Astrocyte (in vitro differentiated cells and primary cell): Measurements from ENCODE around the gene TTLL1. TPM values are rescaled to one million over a fixed set of nuclear protein-coding genes. Genes with fewer than 3 reads are reported as not detected.

Source experiments
- DNase-seq: peaks from one replicate; pipeline ENCODE4 v3.0.0-alpha.2; 2010; ENCODE audit warnings: low read depth
- FAIRE-seq: peaks from 2 replicates; lab custom pipeline; 2011; peaks lifted over from hg19 to GRCh38; lab: Jason Lieb, UNC
- H2AFZ ChIP-seq: 2 replicates; pipeline ENCODE4 v1.6.0; 2012; ENCODE audit warnings: low read depth, low read length, inconsistent platforms
- H3K27ac ChIP-seq: 2 replicates; pipeline ENCODE4 v1.5.1; 2011; ENCODE audit warnings: low read depth, low read length, inconsistent platforms
- H3K27me3 ChIP-seq: 2 replicates; pipeline ENCODE4 v1.6.0; 2011; ENCODE audit warnings: low read length, inconsistent platforms; ENCODE audit not compliant: insufficient read depth
- H3K36me3 ChIP-seq: 2 replicates; pipeline ENCODE4 v1.5.1; 2011; ENCODE audit warnings: low read length, inconsistent platforms; ENCODE audit not compliant: insufficient read depth
- H3K4me1 ChIP-seq: 2 replicates; pipeline ENCODE4 v1.5.1; 2011; ENCODE audit warnings: low read length, inconsistent platforms; ENCODE audit not compliant: insufficient read depth
- H3K4me2 ChIP-seq: 2 replicates; pipeline ENCODE4 v1.6.0; 2012; ENCODE audit warnings: low read length, inconsistent platforms
- H3K4me3 ChIP-seq: 2 replicates; pipeline ENCODE4 v1.5.1; 2011; ENCODE audit warnings: low read depth, mild to moderate bottlenecking, low read length, inconsistent platforms; ENCODE audit not compliant: insufficient read depth
- H3K79me2 ChIP-seq: 2 replicates; pipeline ENCODE4 v1.6.0; 2012; ENCODE audit warnings: mild to moderate bottlenecking, low read length, inconsistent platforms; ENCODE audit not compliant: insufficient read depth
- H3K9ac ChIP-seq: 2 replicates; pipeline ENCODE4 v1.6.0; 2012; ENCODE audit warnings: mild to moderate bottlenecking, low read length, inconsistent platforms
- H3K9me3 ChIP-seq: 2 replicates; pipeline ENCODE4 v1.5.1; 2012; ENCODE audit warnings: low read depth, mild to moderate bottlenecking, low read length, inconsistent platforms; ENCODE audit not compliant: insufficient read depth
- H4K20me1 ChIP-seq: 2 replicates; pipeline ENCODE4 v1.6.0; 2012; ENCODE audit warnings: low read length, inconsistent platforms; ENCODE audit not compliant: insufficient read depth
- H3K27ac Mint-ChIP-seq: one replicate; pipeline ENCODE4 v1.8.0; 2021; ENCODE audit warnings: mild to moderate bottlenecking, mixed read lengths; ENCODE audit not compliant: unreplicated experiment
- H3K27me3 Mint-ChIP-seq: one replicate; pipeline ENCODE4 v1.8.0; 2021; ENCODE audit warnings: low read depth, mixed read lengths; ENCODE audit not compliant: unreplicated experiment
- H3K36me3 Mint-ChIP-seq: one replicate; pipeline ENCODE4 v1.8.0; 2021; ENCODE audit warnings: low read depth, mixed read lengths; ENCODE audit not compliant: unreplicated experiment
- H3K4me1 Mint-ChIP-seq: one replicate; pipeline ENCODE4 v1.8.0; 2021; ENCODE audit warnings: low read depth, mixed read lengths; ENCODE audit not compliant: unreplicated experiment
- H3K4me3 Mint-ChIP-seq: one replicate; pipeline ENCODE4 v1.8.0; 2021; ENCODE audit warnings: mild to moderate bottlenecking, moderate library complexity, mixed read lengths; ENCODE audit not compliant: unreplicated experiment
- H3K9me3 Mint-ChIP-seq: one replicate; pipeline ENCODE4 v1.8.0; 2021; ENCODE audit warnings: mild to moderate bottlenecking, mixed read lengths; ENCODE audit not compliant: unreplicated experiment
- EZH2 ChIP-seq: IDR thresholded peaks from 2 replicates; pipeline ENCODE4 v1.6.1; 2012; ENCODE audit warnings: mild to moderate bottlenecking, low read length, inconsistent platforms; ENCODE audit not compliant: insufficient read depth
- total RNA-seq: library from RNA; stranded (reverse); gene quantifications from 2 replicates; pipeline ENCODE4 v1.2.1, GENCODE V29; 2021
- TF ChIP-seq, protein P1 (sequence below): IDR thresholded peaks from 2 replicates; pipeline ENCODE4 v1.5.1; 2011; ENCODE audit warnings: low read depth, mild to moderate bottlenecking, inconsistent platforms, low read length, moderate library complexity; ENCODE audit not compliant: insufficient read depth

Gene TTLL1
- total RNA-seq, 1 donor from 2014 or later = 10.7 TPM

DNA sequence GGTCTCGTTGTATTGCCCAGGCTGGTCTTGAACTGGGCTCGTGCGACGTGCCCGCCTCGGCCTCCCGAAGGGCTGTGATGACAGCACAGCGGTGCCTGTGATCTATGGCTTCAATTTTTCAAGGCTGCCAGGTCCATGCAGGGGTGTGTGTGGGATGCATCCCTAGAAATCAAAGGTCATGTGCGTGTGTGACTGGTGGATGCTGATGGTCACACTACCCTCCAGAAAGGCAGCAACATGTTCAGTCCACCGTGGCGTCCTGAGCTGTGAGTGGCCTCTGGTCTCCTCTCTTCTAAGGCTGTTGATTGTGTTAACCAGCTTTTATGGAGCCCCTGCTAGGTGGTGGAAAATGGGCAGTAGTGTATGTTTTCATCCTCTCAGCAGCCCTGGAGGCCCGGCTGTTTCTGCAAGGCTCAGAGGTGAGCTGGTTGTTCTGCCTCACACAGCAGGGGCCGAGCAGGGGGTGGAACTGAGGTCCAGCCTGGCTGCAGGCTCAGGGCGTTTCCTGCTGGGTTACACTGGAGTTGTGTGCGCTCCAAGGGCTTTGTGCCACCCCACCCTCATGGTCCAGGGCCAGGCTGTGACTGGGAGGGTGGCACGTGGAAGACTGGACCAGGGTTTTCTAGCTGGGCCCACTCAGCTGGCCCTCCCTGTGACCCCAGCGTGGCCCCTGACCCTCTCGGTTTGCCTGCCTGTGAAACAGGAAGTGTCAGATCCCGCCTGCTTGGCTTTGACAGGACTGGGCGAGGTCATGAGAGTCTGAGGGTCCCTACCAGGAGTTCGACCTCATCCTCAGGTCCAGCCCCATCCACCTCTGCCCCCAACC is 29.0 kb upstream of the TTLL1 start:
- peaks cover 37% of the 10 kb centered on the region for H3K27me3 Mint-ChIP-seq
- TF ChIP-seq EZH2 = no peak
- TF ChIP-seq, protein P1, sequence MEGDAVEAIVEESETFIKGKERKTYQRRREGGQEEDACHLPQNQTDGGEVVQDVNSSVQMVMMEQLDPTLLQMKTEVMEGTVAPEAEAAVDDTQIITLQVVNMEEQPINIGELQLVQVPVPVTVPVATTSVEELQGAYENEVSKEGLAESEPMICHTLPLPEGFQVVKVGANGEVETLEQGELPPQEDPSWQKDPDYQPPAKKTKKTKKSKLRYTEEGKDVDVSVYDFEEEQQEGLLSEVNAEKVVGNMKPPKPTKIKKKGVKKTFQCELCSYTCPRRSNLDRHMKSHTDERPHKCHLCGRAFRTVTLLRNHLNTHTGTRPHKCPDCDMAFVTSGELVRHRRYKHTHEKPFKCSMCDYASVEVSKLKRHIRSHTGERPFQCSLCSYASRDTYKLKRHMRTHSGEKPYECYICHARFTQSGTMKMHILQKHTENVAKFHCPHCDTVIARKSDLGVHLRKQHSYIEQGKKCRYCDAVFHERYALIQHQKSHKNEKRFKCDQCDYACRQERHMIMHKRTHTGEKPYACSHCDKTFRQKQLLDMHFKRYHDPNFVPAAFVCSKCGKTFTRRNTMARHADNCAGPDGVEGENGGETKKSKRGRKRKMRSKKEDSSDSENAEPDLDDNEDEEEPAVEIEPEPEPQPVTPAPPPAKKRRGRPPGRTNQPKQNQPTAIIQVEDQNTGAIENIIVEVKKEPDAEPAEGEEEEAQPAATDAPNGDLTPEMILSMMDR = no peak

GRCh38 chr22:43116932-43117331 is 27.7 kb upstream of the TTLL1 start:
- H3K4me3 Mint-ChIP-seq = no peak overlapping the region
- TF ChIP-seq, protein P1 = no peak
- TF ChIP-seq EZH2 = no peak
- H3K9me3 Mint-ChIP-seq = peaks cover 5% of the 10 kb centered on the region
- no peaks in the 10 kb centered on the region for H3K79me2 ChIP-seq
- no peak overlapping the region for H3K27ac ChIP-seq
- H4K20me1 ChIP-seq = no peaks in the 10 kb centered on the region
- no peaks in the 10 kb centered on the region for H3K4me1 ChIP-seq
- H3K27me3 Mint-ChIP-seq = peaks cover 35% of the 10 kb centered on the region
- no peak overlapping the region for H3K27ac Mint-ChIP-seq
- no peaks in the 10 kb centered on the region for H3K36me3 ChIP-seq
- peaks cover 13% of the 10 kb centered on the region for H3K27me3 ChIP-seq
- H3K4me3 ChIP-seq = no peak overlapping the region
- DNase-seq (no peak), FAIRE-seq (no peak)
- no peaks in the 10 kb centered on the region for H3K4me1 Mint-ChIP-seq
- H3K36me3 Mint-ChIP-seq = no peaks in the 10 kb centered on the region
- H3K4me2 ChIP-seq = no peak overlapping the region
- no peak overlapping the region for H3K9ac ChIP-seq
- no peak overlapping the region for H2AFZ ChIP-seq
- H3K9me3 ChIP-seq = no peaks in the 10 kb centered on the region

More for the DNA sequence above, 29.0 kb upstream of the TTLL1 start:
- H4K20me1 ChIP-seq = no peaks in the 10 kb centered on the region
- H3K4me1 ChIP-seq = no peaks in the 10 kb centered on the region
- Mint-ChIP-seq H3K36me3 (no peaks in the 10 kb centered on the region), H3K27ac (no peak overlapping the region), H3K9me3 (peaks cover 5% of the 10 kb centered on the region), H3K4me1 (no peaks in the 10 kb centered on the region), H3K4me3 (no peak overlapping the region)
- peaks cover 8% of the 10 kb centered on the region for H3K27me3 ChIP-seq
- no peak overlapping the region for H3K4me2 ChIP-seq
- FAIRE-seq (no peak), DNase-seq (no peak)
- no peak overlapping the region for H3K4me3 ChIP-seq
- no peak overlapping the region for H2AFZ ChIP-seq
- H3K36me3 ChIP-seq = no peaks in the 10 kb centered on the region
- no peaks in the 10 kb centered on the region for H3K9me3 ChIP-seq
- no peaks in the 10 kb centered on the region for H3K79me2 ChIP-seq
- no peak overlapping the region for H3K9ac ChIP-seq
- H3K27ac ChIP-seq = no peak overlapping the region

GRCh38 chr22:43114958-43115357 is 25.8 kb upstream of the TTLL1 start:
- DNase-seq (no peak), FAIRE-seq (no peak)
- H3K27ac Mint-ChIP-seq = no peak overlapping the region
- no peak for TF ChIP-seq EZH2
- TF ChIP-seq, protein P1 = no peak
- Histone ChIP-seq H3K4me3 (no peak overlapping the region), H3K4me1 (peaks cover 7% of the 10 kb centered on the region), H3K27me3 (peaks cover 31% of the 10 kb centered on the region), H3K9ac (no peak overlapping the region), H2AFZ (no peak overlapping the region), H3K79me2 (no peaks in the 10 kb centered on the region), H4K20me1 (no peaks in the 10 kb centered on the region), H3K27ac (no peak overlapping the region), H3K4me2 (no peak overlapping the region), H3K36me3 (no peaks in the 10 kb centered on the region), H3K9me3 (no peaks in the 10 kb centered on the region)
- H3K4me1 Mint-ChIP-seq = no peaks in the 10 kb centered on the region
- H3K36me3 Mint-ChIP-seq = no peaks in the 10 kb centered on the region
- H3K27me3 Mint-ChIP-seq = peaks cover 42% of the 10 kb centered on the region
- peaks cover 5% of the 10 kb centered on the region for H3K9me3 Mint-ChIP-seq
- no peak overlapping the region for H3K4me3 Mint-ChIP-seq
